Effector CD4-positive, alpha-beta T cell (primary cell): ENCODE data around the gene GRID2.

ENCODE experiments used
- DNase-seq: peaks from one replicate; pipeline ENCODE4 v3.0.0-alpha.2; 2020

The GRID2 gene

GRCh38 chr4:93776386-93777080 is 1472.8 kb downstream of the GRID2 start:
- DNase-seq, result no peak

GRCh38 chr4:93777081-93777460 is 1473.3 kb downstream of the GRID2 start:
- DNase-seq, result no peak

DNA sequence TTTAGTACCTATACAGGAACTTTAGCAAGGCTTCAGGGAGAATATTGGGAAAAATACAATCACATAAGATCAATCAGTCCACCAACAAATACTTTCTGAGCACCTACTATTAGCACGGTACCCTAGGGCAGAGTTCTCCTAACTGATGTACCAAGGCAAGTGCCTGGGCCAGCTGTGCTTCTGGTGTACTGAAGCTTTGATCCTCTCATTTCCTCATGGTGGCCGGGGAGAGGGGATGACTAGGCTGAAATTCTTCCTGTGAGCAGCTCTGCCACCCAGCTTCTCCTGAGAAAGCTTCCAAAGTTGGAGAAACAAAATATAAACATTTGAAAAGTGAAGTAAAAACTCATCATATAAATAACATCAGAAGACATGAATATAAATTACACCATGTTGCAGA is 1475.5 kb downstream of the GRID2 start:
- DNase-seq, result no peak

GRCh38 chr4:93780080-93780479 is 1476.3 kb downstream of the GRID2 start:
- no peak for DNase-seq

DNA sequence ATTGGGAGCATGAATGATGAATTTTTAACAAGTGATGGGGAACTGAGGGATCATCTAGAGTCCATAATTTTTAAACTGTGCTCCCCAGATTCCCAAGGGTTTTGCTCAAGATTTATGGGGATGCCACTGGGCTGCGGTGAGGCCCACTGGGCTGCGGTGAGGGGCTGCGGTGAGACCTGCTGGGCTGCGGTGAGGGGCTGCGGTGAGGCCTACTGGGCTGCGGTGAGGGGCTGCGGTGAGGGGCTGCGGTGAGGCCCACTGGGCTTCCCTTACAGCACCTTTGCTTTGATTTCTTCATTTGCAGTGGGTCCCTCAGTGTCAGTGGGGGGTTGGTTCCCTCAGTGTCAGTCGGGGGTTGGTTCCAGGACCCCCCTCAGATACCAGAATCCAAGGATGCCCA is 1477.4 kb downstream of the GRID2 start:
- no peak for DNase-seq

DNA sequence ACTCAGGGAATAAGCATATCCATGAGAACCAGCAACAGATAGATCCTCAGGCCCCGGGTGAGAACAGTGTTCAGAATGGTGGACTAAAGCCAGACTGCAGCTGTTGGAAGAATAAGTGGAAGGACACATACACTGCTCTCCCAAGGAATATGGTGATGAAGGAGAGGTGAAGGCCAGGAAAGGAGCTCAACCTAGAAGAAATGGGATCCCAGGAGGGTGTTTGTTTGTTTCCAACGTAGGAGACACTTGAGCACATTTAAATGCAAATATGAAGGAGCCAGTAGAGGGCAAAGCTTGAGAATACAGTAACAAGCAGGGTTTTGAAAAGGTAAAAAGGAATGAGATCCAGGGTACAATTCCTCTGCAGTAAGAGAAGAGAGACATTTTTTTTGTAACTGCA is 1482.4 kb downstream of the GRID2 start:
- no peak for DNase-seq

- DNase-seq, result no peak
Measured at GRCh38 chr4:93788712-93789111, 1484.9 kb downstream of the GRID2 start.

GRCh38 chr4:93791570-93792195 is 1487.9 kb downstream of the GRID2 start:
- no peak for DNase-seq

DNA sequence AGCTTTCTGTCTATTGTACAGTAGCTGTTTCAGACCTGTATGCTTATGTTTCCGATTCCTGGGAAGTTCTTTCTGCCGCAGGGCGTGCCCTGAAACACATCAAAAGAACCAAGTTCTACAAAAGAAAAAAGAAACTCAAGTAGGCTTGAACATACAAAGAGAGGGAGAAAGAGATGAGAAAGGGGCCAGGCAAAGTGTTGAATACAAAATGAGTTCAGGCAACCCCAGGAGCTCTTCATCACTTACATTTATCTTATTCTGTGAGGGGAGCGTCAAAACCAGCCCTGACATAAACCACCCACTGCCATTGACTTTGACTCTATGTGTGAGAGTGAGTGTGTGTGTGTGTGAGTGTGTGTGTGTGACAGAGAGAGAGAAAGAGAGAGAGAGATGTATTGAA is 1498.3 kb downstream of the GRID2 start:
- DNase-seq, result no peak

- no peak for DNase-seq
Measured at GRCh38 chr4:93809773-93810172, 1506.0 kb downstream of the GRID2 start.

GRCh38 chr4:93810340-93810992 is 1506.7 kb downstream of the GRID2 start:
- no peak for DNase-seq

- no peak for DNase-seq
Measured at GRCh38 chr4:93813092-93813491, 1509.3 kb downstream of the GRID2 start.

- DNase-seq, result no peak
Measured at GRCh38 chr4:93814141-93814540, 1510.4 kb downstream of the GRID2 start.

DNA sequence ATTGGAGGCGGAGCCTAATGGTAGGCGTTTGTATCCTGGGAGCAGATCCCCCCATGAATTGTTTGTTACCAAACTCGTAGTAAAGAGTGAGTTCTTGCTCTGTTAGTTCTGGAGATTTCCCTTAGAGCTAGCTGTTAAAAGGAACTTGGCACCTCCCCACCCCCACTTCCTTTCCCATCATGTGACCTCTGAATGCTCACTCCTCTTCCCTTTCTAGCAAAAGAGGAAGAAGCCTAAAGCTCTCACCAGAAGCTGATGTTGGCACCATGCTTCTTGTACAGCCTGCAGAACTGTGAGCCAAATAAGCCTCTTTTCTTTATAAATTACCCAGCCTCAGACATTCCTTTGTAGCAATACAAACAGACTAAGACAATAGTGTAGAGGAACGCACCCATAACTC is 1511.0 kb downstream of the GRID2 start:
- DNase-seq, result no peak
